ENCODE data around the gene CLN5. TPM values are rescaled to one million over a fixed set of nuclear protein-coding genes. Genes with fewer than 3 reads are reported as not detected.

The CLN5 gene
- total and polyA plus RNA-seq, 2 experiments from 2014 or later, result 6.5 to 9.5 TPM

DNA sequence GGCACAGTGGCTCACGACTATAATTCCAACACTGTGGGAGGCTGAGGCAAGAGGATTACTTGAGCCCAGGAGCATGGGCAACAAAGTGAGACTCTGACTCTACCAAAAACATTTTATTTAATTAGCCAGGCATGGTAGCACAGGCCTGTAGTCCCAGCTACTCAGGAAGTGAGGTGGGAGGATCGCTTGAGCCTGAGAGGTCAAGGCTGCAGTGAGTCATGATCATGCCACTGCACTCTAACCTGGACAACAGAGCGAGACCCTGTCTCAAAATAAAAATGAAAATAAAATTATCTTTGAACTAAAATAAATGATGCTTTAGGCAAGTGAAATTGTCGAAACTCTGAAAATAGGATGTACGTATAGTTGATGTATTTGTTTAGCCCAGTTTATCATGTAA is 8.2 kb upstream of the CLN5 start (continued):
- TF ChIP-seq, protein P1, sequence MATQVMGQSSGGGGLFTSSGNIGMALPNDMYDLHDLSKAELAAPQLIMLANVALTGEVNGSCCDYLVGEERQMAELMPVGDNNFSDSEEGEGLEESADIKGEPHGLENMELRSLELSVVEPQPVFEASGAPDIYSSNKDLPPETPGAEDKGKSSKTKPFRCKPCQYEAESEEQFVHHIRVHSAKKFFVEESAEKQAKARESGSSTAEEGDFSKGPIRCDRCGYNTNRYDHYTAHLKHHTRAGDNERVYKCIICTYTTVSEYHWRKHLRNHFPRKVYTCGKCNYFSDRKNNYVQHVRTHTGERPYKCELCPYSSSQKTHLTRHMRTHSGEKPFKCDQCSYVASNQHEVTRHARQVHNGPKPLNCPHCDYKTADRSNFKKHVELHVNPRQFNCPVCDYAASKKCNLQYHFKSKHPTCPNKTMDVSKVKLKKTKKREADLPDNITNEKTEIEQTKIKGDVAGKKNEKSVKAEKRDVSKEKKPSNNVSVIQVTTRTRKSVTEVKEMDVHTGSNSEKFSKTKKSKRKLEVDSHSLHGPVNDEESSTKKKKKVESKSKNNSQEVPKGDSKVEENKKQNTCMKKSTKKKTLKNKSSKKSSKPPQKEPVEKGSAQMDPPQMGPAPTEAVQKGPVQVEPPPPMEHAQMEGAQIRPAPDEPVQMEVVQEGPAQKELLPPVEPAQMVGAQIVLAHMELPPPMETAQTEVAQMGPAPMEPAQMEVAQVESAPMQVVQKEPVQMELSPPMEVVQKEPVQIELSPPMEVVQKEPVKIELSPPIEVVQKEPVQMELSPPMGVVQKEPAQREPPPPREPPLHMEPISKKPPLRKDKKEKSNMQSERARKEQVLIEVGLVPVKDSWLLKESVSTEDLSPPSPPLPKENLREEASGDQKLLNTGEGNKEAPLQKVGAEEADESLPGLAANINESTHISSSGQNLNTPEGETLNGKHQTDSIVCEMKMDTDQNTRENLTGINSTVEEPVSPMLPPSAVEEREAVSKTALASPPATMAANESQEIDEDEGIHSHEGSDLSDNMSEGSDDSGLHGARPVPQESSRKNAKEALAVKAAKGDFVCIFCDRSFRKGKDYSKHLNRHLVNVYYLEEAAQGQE (IDR thresholded peaks at IDR 0.05; ENCODE audit: unreplicated experiment), result no peak

DNA sequence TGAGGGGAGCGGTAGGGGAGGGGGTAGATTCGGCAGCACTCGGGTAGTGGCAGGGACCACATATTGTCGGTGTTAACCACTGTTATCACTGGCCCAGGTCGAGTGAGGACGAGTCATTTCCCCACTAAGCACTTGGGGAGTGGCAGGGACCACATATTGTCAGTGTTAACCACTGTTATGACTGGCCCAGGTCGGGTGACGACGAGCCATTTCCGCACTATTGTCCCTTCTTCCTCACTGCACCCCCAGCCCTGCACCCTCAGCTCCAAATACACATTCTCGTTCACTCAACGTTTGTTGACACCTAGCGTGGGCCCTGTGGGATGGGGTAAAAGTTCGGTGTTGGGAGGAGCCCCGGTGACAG is 467 bp upstream of the CLN5 start:
- H3K27ac ChIP-seq (ENCODE audit: low read depth), result 0 out of 2 replicates have a peak overlapping the region, but pooled peaks have one; percentile 55
- Mint-ChIP-seq H3K4me1 (peaks cover 13% of the 10 kb centered on the region; the same call in 2 of the 3 replicates), H3K27ac (peak overlapping the region; percentile 75; the same call in 1 of the 2 replicates), H3K9me3 (no peaks in the 10 kb centered on the region; the same call in 2 of the 3 replicates), H3K4me3 (peak overlapping the region; percentile 99), H3K27me3 (ENCODE audit: insufficient read depth, low read depth, poor library complexity) (peaks cover 21% of the 10 kb centered on the region), H3K36me3 (ENCODE audit: low read depth) (no peaks in the 10 kb centered on the region; the same call in 2 of the 3 replicates)
- peak overlapping the region; percentile 77 for H3K4me3 ChIP-seq
- peaks cover 8% of the 10 kb centered on the region; the same call in 1 of the 2 replicates for H3K4me1 ChIP-seq (ENCODE audit: insufficient read depth)
- H3F3A ChIP-seq (replicated peaks; ENCODE audit: low read depth), result no peaks in the 10 kb centered on the region
- H3K4me2 ChIP-seq, result peak overlapping the region; percentile 84
- ATAC-seq (peak; percentile 4), DNase-seq (ENCODE audit: low spot score) (no peak)
- no peaks in the 10 kb centered on the region; the same call in 1 of the 2 replicates for H3K79me2 ChIP-seq (replicated peaks; ENCODE audit: insufficient read depth)
- H2AFZ ChIP-seq, result peak overlapping the region; percentile 100
- no peaks in the 10 kb centered on the region for H3K27me3 ChIP-seq (ENCODE audit: insufficient read depth)
- no peaks in the 10 kb centered on the region for H3K9me2 ChIP-seq (ENCODE audit: insufficient read depth)
- no peaks in the 10 kb centered on the region for H3K36me3 ChIP-seq (ENCODE audit: insufficient read depth)
- no peaks in the 10 kb centered on the region; the same call in 1 of the 2 replicates for H4K20me1 ChIP-seq (replicated peaks; ENCODE audit: insufficient read depth)
- TF ChIP-seq STAT1 (IDR thresholded peaks at IDR 0.05; ENCODE audit: unreplicated experiment) (no peak), POLR2AphosphoS5 (IDR thresholded peaks at IDR 0.05; ENCODE audit: low read depth) (no peak), ZNF331 (CRISPR knock-in tag; IDR thresholded peaks at IDR 0.05; ENCODE audit: low read depth) (no peak), EZH2 (IDR thresholded peaks at IDR 0.05; ENCODE audit: low read depth, unreplicated experiment) (no peak)
- TF ChIP-seq, protein P2, sequence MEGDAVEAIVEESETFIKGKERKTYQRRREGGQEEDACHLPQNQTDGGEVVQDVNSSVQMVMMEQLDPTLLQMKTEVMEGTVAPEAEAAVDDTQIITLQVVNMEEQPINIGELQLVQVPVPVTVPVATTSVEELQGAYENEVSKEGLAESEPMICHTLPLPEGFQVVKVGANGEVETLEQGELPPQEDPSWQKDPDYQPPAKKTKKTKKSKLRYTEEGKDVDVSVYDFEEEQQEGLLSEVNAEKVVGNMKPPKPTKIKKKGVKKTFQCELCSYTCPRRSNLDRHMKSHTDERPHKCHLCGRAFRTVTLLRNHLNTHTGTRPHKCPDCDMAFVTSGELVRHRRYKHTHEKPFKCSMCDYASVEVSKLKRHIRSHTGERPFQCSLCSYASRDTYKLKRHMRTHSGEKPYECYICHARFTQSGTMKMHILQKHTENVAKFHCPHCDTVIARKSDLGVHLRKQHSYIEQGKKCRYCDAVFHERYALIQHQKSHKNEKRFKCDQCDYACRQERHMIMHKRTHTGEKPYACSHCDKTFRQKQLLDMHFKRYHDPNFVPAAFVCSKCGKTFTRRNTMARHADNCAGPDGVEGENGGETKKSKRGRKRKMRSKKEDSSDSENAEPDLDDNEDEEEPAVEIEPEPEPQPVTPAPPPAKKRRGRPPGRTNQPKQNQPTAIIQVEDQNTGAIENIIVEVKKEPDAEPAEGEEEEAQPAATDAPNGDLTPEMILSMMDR (conservative IDR thresholded peaks at IDR 0.05; ENCODE audit: low read depth in 2 of 2), result no peak
- TF ChIP-seq, protein P3, sequence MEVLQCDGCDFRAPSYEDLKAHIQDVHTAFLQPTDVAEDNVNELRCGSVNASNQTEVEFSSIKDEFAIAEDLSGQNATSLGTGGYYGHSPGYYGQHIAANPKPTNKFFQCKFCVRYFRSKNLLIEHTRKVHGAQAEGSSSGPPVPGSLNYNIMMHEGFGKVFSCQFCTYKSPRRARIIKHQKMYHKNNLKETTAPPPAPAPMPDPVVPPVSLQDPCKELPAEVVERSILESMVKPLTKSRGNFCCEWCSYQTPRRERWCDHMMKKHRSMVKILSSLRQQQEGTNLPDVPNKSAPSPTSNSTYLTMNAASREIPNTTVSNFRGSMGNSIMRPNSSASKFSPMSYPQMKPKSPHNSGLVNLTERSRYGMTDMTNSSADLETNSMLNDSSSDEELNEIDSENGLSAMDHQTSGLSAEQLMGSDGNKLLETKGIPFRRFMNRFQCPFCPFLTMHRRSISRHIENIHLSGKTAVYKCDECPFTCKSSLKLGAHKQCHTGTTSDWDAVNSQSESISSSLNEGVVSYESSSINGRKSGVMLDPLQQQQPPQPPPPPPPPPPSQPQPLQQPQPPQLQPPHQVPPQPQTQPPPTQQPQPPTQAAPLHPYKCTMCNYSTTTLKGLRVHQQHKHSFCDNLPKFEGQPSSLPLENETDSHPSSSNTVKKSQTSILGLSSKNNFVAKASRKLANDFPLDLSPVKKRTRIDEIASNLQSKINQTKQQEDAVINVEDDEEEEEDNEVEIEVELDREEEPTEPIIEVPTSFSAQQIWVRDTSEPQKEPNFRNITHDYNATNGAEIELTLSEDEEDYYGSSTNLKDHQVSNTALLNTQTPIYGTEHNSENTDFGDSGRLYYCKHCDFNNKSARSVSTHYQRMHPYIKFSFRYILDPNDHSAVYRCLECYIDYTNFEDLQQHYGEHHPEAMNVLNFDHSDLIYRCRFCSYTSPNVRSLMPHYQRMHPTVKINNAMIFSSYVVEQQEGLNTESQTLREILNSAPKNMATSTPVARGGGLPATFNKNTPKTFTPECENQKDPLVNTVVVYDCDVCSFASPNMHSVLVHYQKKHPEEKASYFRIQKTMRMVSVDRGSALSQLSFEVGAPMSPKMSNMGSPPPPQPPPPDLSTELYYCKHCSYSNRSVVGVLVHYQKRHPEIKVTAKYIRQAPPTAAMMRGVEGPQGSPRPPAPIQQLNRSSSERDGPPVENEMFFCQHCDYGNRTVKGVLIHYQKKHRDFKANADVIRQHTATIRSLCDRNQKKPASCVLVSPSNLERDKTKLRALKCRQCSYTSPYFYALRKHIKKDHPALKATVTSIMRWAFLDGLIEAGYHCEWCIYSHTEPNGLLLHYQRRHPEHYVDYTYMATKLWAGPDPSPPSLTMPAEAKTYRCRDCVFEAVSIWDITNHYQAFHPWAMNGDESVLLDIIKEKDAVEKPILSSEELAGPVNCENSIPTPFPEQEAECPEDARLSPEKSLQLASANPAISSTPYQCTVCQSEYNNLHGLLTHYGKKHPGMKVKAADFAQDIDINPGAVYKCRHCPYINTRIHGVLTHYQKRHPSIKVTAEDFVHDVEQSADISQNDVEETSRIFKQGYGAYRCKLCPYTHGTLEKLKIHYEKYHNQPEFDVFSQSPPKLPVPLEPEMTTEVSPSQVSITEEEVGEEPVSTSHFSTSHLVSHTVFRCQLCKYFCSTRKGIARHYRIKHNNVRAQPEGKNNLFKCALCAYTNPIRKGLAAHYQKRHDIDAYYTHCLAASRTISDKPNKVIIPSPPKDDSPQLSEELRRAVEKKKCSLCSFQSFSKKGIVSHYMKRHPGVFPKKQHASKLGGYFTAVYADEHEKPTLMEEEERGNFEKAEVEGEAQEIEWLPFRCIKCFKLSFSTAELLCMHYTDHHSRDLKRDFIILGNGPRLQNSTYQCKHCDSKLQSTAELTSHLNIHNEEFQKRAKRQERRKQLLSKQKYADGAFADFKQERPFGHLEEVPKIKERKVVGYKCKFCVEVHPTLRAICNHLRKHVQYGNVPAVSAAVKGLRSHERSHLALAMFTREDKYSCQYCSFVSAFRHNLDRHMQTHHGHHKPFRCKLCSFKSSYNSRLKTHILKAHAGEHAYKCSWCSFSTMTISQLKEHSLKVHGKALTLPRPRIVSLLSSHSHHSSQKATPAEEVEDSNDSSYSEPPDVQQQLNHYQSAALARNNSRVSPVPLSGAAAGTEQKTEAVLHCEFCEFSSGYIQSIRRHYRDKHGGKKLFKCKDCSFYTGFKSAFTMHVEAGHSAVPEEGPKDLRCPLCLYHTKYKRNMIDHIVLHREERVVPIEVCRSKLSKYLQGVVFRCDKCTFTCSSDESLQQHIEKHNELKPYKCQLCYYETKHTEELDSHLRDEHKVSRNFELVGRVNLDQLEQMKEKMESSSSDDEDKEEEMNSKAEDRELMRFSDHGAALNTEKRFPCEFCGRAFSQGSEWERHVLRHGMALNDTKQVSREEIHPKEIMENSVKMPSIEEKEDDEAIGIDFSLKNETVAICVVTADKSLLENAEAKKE (CRISPR knock-in tag; IDR thresholded peaks at IDR 0.05), result no peak
- TF ChIP-seq, protein P1 (IDR thresholded peaks at IDR 0.05; ENCODE audit: unreplicated experiment), result no peak
- TF ChIP-seq, protein P4, sequence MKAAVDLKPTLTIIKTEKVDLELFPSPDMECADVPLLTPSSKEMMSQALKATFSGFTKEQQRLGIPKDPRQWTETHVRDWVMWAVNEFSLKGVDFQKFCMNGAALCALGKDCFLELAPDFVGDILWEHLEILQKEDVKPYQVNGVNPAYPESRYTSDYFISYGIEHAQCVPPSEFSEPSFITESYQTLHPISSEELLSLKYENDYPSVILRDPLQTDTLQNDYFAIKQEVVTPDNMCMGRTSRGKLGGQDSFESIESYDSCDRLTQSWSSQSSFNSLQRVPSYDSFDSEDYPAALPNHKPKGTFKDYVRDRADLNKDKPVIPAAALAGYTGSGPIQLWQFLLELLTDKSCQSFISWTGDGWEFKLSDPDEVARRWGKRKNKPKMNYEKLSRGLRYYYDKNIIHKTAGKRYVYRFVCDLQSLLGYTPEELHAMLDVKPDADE (IDR thresholded peaks at IDR 0.05), result no peak

All from GM23338 (cell line).